ENCODE data around the gene GPANK1.

The GPANK1 gene

GRCh38 chr6:31664790-31665500 lies at the start of gene GPANK1 (continued):
- 0 out of 2 replicates have a peak, but pooled peaks have one; percentile 21 for TF ChIP-seq ZNF639 (tag by site-specific recombination; IDR thresholded peaks at IDR 0.05)
- TF ChIP-seq ZNF843 (tag by site-specific recombination; IDR thresholded peaks at IDR 0.05): no peak
- no peak for TF ChIP-seq ZNF510 (tag by site-specific recombination; IDR thresholded peaks at IDR 0.05; ENCODE audit: insufficient replicate concordance)
- TF ChIP-seq OSR2 (tag by site-specific recombination; IDR thresholded peaks at IDR 0.05): no peak
- TF ChIP-seq, protein P1, sequence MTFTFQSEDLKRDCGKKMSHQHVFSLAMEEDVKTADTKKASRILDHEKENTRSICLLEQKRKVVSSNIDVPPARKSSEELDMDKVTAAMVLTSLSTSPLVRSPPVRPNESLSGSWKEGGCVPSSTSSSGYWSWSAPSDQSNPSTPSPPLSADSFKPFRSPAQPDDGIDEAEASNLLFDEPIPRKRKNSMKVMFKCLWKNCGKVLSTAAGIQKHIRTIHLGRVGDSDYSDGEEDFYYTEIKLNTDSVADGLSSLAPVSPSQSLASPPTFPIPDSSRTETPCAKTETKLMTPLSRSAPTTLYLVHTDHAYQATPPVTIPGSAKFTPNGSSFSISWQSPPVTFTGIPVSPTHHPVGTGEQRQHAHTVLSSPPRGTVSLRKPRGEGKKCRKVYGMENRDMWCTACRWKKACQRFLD (tag by site-specific recombination; IDR thresholded peaks at IDR 0.05): no peak
- no peak for TF ChIP-seq KLF7 (tag by site-specific recombination; IDR thresholded peaks at IDR 0.05; ENCODE audit: borderline replicate concordance)
- no peak for TF ChIP-seq ZNF530 (tag by site-specific recombination; IDR thresholded peaks at IDR 0.05; ENCODE audit: low read depth)
- no peak for TF ChIP-seq BCL11B (tag by site-specific recombination; IDR thresholded peaks at IDR 0.05; ENCODE audit: low read depth)
- TF ChIP-seq ZNF76 (tag by site-specific recombination; IDR thresholded peaks at IDR 0.05; ENCODE audit: borderline replicate concordance, low read depth): peak; percentile 89; the same call in 1 of the 2 replicates
- peak; percentile 50 for TF ChIP-seq PATZ1 (tag by site-specific recombination; IDR thresholded peaks at IDR 0.05)
- TF ChIP-seq ZNF354C (tag by site-specific recombination; IDR thresholded peaks at IDR 0.05; ENCODE audit: borderline replicate concordance, low read depth): no peak
- TF ChIP-seq PRDM4 (tag by site-specific recombination; IDR thresholded peaks at IDR 0.05): no peak
- no peak for TF ChIP-seq ZNF600 (tag by site-specific recombination; IDR thresholded peaks at IDR 0.05)
- no peak for TF ChIP-seq ZSCAN23 (tag by site-specific recombination; IDR thresholded peaks at IDR 0.05)
- TF ChIP-seq GLIS2 (tag by site-specific recombination; IDR thresholded peaks at IDR 0.05): no peak; the same call in 1 of the 2 replicates
- TF ChIP-seq ZNF37A (tag by site-specific recombination; IDR thresholded peaks at IDR 0.05): no peak
- TF ChIP-seq ZNF785 (tag by site-specific recombination; IDR thresholded peaks at IDR 0.05): no peak
- TF ChIP-seq SALL2 (tag by site-specific recombination; IDR thresholded peaks at IDR 0.05; ENCODE audit: borderline replicate concordance): no peak
- no peak for TF ChIP-seq ZSCAN18 (tag by site-specific recombination; IDR thresholded peaks at IDR 0.05)
- TF ChIP-seq ZFP41 (tag by site-specific recombination; IDR thresholded peaks at IDR 0.05; ENCODE audit: borderline replicate concordance): no peak
- no peak for TF ChIP-seq ZNF366 (tag by site-specific recombination; conservative IDR thresholded peaks at IDR 0.05)
- TF ChIP-seq SP7 (tag by site-specific recombination; IDR thresholded peaks at IDR 0.05): 0 out of 2 replicates have a peak, but pooled peaks have one; percentile 12
- no peak for TF ChIP-seq ZNF777 (tag by site-specific recombination; IDR thresholded peaks at IDR 0.05; ENCODE audit: borderline replicate concordance)
- no peak for TF ChIP-seq ZNF16 (tag by site-specific recombination; IDR thresholded peaks at IDR 0.05; ENCODE audit: low read depth)
- TF ChIP-seq OVOL3 (tag by site-specific recombination; IDR thresholded peaks at IDR 0.05): no peak
- no peak for TF ChIP-seq ZNF223 (tag by site-specific recombination; IDR thresholded peaks at IDR 0.05)
- no peak for TF ChIP-seq MEIS1 (CRISPR knock-in tag; IDR thresholded peaks at IDR 0.05; ENCODE audit: borderline replicate concordance)
- no peak for TF ChIP-seq ZNF114 (tag by site-specific recombination; IDR thresholded peaks at IDR 0.05)
- no peak for TF ChIP-seq ZNF658 (tag by site-specific recombination; IDR thresholded peaks at IDR 0.05)

Data from HEK293 (cell line).